Measurements from ENCODE around the gene PANK2. TPM values are rescaled to one million over a fixed set of nuclear protein-coding genes. Genes with fewer than 3 reads are reported as not detected.
"Not testable (repeated sequence)": the region's sequence is repeated elsewhere in the genome, so short reads cannot be mapped to it uniquely, and the experiment has no call there.

The PANK2 gene
- polyA plus RNA-seq, 1 donor: 25.8 TPM

DNA sequence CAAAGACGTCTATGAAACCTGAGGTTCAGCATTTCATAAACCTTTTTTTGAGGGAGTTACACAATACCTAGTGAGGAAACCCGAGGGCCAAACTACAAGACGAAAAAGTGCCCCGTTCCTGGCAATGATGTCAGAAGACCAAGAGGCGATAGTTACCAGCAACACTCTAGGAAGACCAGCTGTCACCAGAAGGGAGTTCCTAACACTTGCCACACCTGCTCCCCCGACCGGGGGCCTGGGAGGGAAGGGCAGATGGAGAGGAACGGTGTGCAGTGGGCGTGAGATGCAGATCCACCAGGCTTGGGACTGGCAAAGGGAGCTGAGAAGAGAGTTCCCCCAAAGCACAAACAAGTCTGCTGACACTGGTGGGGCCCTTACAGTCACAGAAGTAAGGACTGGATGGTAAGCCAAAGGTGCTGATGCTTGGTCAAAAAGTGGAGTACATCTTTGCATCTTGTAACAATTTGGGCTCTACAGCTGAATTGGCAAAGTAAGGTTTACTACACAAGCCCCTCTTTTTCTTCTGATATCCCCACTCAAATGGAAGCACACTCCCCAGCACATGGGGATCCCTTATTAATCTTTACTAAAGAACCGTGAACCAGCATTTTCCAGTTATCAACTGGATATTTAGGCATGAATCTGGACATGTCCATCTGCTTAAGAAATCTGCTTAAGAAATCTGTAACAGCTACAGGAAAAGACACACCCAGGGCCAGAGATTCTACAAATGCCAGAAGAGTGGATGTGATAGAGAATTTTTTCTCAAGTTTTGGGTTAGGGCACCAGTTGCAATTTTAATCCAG lies 38.5 kb downstream of the PANK2 start:
- no peak for DNase-seq (ENCODE audit: low read depth)

DNA sequence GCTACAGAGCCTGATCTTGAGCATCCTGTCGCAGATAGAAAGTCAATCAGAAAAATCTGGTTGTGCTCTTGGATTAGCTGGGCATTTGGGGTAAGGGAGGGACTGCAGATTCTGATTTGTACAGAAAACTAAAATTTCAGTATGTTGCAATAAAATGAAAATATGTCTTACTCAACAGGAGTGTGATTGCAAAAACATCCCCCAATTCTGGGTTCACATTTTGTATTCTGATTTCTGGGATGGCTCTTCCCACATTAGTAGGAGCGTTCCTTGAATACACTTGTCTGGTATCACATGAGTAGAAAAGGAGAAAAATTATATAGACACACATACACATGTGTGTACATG lies 40.5 kb downstream of the PANK2 start:
- no peak for DNase-seq (ENCODE audit: low read depth)

DNA sequence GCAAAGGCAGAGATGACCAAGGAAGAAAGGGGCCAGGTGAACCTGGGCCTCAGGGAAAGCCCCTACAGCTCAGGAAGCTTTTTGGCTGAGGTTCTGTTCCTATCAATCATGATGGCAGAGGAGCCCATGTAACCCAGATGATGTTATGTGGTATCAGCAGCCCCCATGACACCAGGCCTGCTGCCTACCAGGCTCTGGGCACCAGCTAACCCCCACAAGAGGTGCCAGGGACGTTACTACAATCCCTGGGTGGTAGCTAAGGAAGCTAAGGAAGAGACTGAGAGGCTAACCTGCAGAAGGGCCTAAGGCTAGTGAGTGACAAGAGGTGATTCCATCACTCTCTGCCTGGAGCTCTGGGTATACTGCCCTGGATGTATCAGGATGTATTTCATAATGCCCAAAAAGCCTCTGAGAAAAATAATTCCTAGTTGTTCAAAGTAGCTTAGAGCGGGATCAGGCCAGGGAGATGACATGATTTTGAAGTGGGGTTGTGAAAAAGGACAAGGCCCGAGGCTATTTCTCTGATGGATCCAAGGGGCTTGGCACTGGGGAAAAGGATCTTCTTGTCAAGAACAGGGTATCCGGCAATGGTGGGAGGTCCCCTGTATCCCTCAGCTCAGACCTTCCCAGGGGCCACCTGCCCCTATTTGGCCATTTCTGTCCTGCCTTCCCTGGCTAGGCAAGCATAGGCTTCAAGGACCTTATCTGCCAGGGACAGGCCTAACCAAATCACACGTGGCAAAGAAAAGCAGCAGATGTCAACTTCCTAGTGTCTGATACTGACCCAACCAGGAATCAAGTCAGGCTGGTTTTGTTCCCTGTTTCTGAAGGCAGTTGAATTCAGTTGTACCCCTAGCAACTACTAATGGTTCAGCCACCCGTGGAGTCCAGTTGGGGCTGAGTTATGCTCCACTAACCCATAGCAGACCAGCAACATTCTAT lies 41.3 kb downstream of the PANK2 start:
- no peak for DNase-seq (ENCODE audit: low read depth)

DNA sequence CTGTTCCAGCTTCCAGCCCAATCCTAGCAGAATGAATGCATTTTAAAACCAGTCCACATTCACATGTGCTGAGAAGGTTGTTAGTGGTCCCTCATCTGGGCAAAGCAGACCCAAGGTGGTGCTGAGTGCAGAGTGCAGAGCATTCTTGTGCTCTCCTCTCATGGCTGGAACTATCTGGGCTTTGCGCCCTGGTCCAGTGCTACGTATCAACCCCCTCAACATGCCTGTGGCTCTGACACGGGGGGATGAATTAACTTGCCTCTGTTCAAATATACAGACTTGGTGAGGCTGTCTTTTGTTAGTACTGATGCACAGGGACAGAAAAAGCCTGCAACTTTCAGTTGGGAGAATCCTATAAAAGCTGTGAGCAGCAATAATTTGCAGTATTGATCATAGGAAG lies 42.5 kb downstream of the PANK2 start:
- DNase-seq (ENCODE audit: low read depth): no peak

- no peak for DNase-seq (ENCODE audit: low read depth)
These were observed 43.1 kb downstream of the PANK2 start for GRCh38 chr20:3932277-3932676.

GRCh38 chr20:3932681-3933080 lies 43.5 kb downstream of the PANK2 start:
- no peak for DNase-seq (ENCODE audit: low read depth)

GRCh38 chr20:3933218-3933617 lies 44.0 kb downstream of the PANK2 start:
- DNase-seq (ENCODE audit: low read depth): no peak

DNA sequence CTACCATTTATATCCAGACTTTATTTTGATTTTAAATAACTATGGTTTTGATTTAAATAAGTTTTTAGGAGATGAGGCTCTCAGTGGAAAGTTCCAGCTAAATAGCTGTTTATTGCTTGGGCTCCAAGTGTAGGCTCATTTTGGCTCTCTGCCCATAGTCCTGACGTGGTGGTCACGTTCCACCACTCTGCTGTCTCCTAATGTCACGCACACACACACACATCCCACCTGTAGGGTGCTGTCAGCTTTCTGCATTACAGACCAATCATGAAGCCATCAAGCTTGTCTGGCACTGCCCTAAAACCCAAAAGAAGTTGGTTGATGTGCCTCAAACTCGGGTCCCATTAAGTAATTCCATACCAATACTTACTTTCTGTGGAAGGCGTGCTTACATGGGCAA lies 45.4 kb downstream of the PANK2 start:
- no peak for DNase-seq (ENCODE audit: low read depth)

DNA sequence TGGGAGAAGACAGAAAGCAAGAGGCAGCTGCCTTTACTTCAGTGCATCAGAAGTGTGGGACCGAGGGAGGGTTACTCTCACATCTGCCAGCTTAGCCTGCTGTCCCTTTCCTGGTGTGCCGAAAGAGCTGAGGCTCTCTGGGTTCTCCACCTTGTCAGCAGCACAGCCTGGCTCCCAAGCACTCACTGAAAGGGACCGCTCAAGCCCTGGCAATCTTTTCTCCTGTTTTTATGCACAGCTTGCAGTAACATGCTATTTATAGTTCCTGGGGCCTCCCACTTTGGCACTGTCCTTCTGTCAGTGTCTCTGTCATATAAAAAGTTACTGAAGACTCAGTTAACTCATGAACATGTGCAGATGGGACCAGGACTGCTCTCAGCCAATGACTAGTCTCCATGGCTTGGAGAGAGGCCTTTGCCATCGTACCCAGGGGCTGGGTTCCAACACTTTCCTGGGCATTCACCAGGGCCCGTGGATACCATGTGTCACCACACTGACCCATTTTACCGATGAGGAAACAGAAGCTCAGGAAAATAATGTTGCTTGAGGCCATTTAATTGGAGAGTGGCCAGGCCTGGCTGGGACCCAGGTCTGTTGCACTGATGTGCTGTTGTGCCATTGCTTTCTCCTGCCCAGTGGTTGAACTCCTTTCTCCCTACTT lies 46.2 kb downstream of the PANK2 start:
- peak; percentile 32 for DNase-seq (ENCODE audit: low read depth)

DNA sequence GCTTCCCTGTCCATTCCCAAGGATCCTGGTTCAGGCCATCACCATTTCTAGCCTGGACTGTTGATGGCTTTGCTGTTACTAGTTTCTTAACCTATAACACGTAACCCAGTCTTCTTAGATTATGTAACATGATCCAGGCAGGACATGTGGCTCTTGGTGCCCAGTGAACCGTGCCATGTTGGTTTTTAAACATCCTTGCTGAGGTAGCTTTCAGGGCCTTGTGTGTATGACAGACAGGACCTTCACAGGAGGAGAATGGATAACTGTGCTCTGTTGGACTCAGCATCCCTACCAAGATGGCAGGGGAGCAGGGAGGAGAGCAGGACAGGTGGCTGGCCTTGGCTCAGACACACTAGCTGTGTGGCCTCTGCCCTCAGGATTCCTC lies 46.8 kb downstream of the PANK2 start:
- DNase-seq (ENCODE audit: low read depth): no peak

DNA sequence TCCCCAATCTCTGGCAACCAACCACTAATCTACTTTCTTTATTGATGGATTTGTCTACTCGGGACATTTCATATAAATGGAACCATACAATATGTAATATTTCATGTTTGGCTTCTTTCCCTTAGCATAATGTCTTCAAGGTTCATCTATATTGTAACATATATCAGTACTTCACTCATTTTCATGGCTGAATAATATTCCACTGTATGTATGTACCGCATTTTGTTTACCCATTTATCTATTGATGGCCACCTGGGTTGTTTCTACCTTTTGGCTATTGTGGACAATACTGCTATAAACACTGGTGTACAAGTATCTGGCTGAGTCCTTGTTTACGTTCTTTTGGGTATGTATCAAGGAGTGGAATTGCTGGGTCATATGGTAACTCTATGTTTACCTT lies 48.4 kb downstream of the PANK2 start:
- no peak for DNase-seq (ENCODE audit: low read depth)

DNA sequence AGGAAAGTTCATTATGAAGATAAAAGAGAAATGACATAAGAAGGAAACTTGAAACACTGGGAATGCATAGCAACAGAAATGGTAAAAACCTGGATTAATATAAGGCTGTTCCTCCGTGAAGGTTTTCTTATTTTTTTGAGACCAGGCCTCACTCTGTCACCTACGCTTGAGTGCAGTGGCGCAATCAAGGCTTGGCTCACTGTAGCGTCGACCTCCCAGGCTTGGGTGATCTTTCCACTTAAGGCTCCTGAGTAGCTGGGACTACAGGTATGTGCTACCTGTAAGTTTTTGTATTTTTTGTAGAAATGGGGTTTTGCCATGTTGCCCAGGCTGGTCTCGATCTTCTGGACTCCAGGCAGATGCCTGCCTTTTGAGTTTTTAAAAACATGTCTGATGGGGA lies 51.7 kb downstream of the PANK2 start:
- DNase-seq (ENCODE audit: low read depth): no peak

DNA sequence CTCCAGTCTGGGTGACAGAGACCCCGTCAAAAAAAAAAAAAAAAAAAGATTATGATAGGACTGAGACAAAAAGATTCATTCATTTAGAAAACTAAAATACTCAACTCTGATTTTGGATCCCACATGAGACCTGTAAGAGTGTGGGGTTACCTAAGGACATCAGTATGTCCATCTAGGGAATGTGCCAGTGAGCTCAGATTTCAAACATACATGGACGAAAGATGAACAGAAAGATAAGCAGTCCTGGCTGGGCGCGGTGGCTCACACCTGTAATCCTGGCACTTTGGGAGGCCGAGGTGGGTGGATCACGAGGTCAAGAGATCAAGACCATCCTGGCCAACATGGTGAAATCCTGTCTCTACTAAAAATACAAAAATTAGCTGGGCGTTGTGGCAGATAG lies 57.5 kb downstream of the PANK2 start:
- not testable (repeated sequence) for DNase-seq (ENCODE audit: low read depth)

DNA sequence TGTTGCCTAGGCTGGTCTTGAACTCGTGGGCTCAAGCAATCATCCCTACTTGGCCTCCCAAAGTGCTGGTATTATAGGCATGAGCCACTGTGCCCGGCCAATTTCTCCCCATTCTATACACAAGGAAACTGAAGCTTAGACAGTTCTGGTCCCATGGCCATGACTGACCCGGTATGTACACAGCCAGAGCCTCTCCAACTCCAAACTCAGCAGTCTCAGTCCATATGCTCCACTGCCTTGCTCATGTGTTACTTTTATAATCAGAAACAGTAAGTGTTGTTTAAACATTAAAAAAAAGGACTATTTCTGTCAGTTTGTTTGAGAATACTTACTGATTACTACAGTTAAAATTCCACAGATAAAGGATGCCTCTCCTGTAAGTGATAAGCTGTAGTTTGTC lies 75.5 kb downstream of the PANK2 start:
- DNase-seq (ENCODE audit: low read depth): no peak

DNA sequence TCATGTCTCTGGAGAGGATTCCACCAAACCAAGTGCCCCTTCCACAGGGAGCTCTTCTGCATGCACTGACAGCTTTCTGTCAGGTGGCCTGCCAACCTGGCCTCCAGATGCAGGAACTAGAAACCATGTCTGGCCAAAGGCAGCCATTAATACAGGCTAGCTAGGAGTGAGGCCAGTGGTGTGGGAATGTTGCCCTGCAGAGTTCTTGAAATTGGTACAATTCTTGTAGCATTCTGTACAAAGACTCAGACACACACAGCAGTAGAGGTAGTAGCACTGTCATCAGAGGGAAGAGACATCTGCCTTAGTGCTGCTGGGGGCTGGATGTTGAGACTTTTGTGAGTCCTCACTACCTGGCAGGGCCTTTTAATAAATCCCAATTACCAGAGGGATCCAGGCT lies 77.4 kb downstream of the PANK2 start:
- DNase-seq (ENCODE audit: low read depth): no peak

DNA sequence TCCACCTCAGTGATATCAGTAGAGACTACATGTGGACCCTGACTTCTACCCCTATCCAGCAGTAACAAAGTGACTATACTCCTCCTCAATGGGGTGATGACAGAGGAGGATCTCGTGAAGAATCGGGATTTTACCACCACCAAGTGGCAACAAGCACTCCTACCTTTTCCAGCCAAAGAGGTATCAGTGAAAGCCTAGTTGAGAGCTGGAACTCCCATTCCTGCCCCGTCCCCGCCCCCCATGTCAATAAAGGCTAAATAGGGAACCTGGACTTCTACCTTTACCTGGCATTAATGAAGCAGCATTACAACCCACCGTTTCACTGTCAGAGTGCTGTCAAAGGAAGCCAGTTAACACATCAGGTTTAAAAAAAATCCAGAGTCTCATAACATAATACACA lies 80.8 kb downstream of the PANK2 start:
- DNase-seq (ENCODE audit: low read depth): no peak

DNA sequence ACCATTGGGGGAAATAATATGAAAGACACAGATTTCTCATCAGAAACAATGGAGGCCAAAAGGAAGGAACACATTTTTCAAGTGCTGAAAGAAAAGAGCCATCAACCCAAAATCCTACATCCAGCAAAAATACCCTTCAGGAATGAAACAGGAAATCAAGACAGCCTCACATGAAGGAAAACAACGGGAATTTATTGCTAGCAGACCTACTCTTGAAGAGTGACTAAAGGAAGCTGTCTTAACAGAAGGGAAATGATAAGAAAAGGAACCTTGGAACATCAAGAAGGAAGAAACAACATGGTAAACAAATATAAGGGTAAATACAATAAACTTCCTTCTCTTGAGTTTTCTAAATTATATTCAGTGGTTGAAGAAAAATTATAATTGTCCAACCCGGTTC lies 82.0 kb downstream of the PANK2 start:
- no peak for DNase-seq (ENCODE audit: low read depth)

GRCh38 chr20:3972161-3972560 lies 83.0 kb downstream of the PANK2 start:
- DNase-seq (ENCODE audit: low read depth): no peak

DNA sequence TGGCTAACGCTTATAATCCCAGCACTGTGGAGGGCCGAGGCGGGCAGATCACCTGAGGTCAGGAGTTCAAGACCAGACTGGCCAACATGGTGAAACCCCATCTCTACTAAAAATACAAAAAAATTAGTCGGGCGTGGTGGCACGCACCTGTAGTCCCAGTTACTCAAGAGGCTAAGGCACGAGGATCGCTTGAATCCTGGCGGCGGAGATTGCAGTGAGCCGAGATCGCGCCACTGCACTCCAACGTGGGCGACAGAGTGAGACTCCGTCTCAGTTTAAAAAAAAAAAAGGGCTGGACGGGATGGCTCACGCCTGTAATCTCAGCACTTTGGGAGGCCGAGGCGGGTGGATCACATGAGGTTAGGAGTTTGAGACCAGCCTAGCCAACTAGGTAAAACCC lies 83.4 kb downstream of the PANK2 start:
- DNase-seq (ENCODE audit: low read depth): not testable (repeated sequence)

GRCh38 chr20:3973705-3974104 lies 84.5 kb downstream of the PANK2 start:
- DNase-seq (ENCODE audit: low read depth): no peak

DNA sequence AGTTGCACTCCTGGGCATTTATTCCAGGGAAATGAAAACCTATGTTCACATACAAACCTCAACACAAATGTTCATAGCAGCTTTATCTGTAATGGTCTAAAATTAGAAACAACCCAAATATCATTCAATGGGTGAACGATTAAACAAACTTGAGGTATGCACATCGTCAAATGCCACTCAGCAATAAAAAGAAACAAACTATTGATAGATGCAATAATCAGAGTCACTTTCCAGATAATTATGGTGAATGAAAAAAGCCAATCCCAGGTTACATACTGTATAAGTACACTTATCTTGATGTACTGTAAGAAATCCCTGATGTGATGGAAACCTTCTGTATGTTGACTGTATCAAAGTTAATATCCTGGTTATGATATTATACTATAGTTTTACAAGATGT lies 87.3 kb downstream of the PANK2 start:
- DNase-seq (ENCODE audit: low read depth): no peak

Data from forelimb muscle (tissue), 1 donor.